Measurements from ENCODE around the gene PRX. TPM values are rescaled to one million over a fixed set of nuclear protein-coding genes. Genes with fewer than 3 reads are reported as not detected.
"Not testable (repeated sequence)": the region's sequence is repeated elsewhere in the genome, so short reads cannot be mapped to it uniquely, and the experiment has no call there.

PRX gene
- total and polyA plus RNA-seq, 8 donors: 1.4 to 3.7 (median 2.6) TPM

DNA sequence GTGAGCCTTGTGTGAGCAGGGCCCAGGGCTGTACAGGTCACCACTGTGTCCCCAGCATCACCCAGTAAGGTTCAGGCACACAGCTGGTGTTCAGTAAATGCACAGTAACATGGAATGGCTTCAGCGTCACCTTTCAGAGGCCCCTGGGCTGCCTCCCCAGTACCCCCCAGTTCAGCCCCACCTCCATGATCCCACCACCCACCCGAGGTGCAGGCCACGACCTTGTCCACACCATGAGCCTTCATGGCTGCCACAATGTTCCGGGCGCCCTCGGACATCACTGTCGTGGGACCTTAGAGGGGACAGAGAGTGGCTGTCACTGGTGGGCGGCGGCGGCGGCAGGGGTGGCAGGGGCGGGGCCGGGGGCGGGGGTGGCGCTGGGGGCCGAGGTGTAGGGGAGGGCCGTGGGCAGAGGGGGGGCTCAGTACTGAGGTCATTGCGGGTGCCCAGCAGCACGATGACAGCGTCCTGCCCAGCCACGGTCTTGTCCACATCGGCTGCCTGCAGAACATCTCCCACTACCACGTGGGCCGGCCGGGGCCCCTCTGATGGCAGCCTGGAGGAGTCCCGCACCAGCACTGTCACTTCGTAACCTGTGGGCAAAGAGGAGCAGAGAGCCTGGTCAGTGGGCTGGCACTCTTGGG is 44.9 kb upstream of the PRX start:
- WGBS, 2 donors: 86 to 91% methylated on average over 17 to 27 of the region's 27 CpGs
- Histone ChIP-seq H3K27ac (no peak overlapping the region), H3K4me1 (no peaks in the 10 kb centered on the region), H3K9me3 (no peaks in the 10 kb centered on the region), H3K4me3 (no peak overlapping the region), H3K36me3 (no peaks in the 10 kb centered on the region), H3K27me3 (no peaks in the 10 kb centered on the region)
- FAIRE-seq (no peak), ATAC-seq (peak in 1 of 4 donors; percentile 21), DNase-seq (peak in 1 of 6 donors; percentile 67)
- TF ChIP-seq, protein P1, sequence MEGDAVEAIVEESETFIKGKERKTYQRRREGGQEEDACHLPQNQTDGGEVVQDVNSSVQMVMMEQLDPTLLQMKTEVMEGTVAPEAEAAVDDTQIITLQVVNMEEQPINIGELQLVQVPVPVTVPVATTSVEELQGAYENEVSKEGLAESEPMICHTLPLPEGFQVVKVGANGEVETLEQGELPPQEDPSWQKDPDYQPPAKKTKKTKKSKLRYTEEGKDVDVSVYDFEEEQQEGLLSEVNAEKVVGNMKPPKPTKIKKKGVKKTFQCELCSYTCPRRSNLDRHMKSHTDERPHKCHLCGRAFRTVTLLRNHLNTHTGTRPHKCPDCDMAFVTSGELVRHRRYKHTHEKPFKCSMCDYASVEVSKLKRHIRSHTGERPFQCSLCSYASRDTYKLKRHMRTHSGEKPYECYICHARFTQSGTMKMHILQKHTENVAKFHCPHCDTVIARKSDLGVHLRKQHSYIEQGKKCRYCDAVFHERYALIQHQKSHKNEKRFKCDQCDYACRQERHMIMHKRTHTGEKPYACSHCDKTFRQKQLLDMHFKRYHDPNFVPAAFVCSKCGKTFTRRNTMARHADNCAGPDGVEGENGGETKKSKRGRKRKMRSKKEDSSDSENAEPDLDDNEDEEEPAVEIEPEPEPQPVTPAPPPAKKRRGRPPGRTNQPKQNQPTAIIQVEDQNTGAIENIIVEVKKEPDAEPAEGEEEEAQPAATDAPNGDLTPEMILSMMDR (IDR thresholded peaks at IDR 0.05): no peak
- intact Hi-C loops (cut with DNase I): no loop called here

DNA sequence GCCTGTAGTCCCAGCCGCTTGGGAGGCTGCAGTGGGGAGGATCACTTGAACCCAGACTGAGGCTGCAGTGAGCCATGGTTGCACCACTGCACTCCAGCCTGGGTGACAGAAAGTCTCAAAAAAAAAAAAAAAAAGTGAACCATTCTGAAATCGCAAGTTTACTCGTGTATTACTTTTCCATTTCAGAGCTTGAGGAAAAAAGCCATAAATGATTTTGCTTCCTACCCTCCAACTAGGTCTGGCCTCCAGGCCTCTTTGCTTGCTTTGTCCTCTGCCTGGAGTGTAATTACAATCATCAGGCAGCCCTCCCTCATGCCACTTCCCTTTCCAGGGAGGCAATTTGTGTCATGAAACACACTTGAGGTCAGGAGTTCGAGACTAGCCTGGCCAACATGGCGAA is 43.9 kb upstream of the PRX start:
- TF ChIP-seq, protein P1 (IDR thresholded peaks at IDR 0.05): no peak
- intact Hi-C loops (cut with DNase I): no loop called here
- no peak for FAIRE-seq

DNA sequence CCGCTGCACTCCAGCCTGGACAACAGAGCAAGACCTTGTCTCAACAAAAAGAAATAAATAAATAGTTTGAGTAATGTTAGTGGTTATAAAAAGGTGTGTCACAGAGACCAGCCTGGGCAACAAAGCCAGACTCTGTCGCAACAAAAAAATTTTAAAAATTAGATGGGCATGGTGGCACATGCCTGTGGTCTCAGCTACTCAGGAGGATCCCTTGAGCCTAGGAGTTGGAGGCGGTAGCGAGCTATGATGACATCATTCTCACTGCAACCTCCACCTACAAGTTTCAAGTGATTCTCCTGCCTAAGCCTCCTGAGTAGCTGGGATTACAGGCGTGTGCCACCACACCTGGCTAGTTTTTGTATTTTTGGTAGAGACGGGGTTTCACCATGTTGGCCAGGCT is 40.8 kb upstream of the PRX start:
- FAIRE-seq; H3K9me3 ChIP-seq; H3K27ac ChIP-seq; ATAC-seq; H3K4me3 ChIP-seq; H3K4me1 ChIP-seq; intact Hi-C loops (cut with DNase I); H3K27me3 ChIP-seq; DNase-seq; H3K36me3 ChIP-seq: not testable (repeated sequence)
- 95% methylated on average over 6 of the region's 6 CpGs for WGBS, 2 donors

More for the DNA sequence above, 43.9 kb upstream of the PRX start:
- Histone ChIP-seq H3K27me3 (no peaks in the 10 kb centered on the region), H3K36me3 (no peaks in the 10 kb centered on the region), H3K27ac (no peak overlapping the region), H3K9me3 (no peaks in the 10 kb centered on the region), H3K4me3 (no peak overlapping the region), H3K4me1 (no peaks in the 10 kb centered on the region)
- 85 to 99% methylated on average over 5 of the region's 5 CpGs for WGBS, 2 donors
- ATAC-seq (no peak), DNase-seq (no peak)

DNA sequence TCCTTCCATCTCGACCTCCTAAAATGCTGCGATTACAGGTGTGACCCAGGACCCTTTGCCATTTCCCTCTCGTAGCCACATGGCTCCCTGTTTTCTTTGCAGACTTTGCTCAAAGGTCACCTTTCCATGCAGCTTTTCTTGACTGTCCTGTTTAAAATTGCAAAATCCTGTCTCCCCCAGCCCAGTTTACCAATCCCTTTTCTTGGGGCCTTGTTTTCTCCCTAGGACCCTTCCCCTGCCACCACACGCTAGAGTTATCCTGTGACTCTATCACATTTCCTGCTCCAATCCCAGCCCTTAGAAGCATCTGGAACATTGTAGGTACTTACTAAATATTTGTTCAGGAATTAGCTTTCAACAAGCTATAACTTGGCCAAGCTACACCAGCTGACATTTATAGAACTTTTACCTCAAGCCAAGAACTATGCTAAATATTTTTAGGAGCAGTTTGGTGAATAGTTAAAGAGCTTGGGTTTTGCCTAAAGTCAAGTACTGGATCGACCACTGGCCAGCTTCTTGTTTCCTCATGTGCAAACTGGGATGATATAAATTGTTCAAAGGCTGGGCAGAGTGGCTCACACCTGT is 40.1 kb upstream of the PRX start:
- intact Hi-C loops (cut with DNase I): no loop called here
- DNase-seq (no peak), FAIRE-seq (no peak), ATAC-seq (no peak)
- no peak overlapping the region for H3K27ac ChIP-seq
- no peaks in the 10 kb centered on the region for H3K4me1 ChIP-seq
- no peaks in the 10 kb centered on the region for H3K9me3 ChIP-seq
- H3K4me3 ChIP-seq: no peak overlapping the region
- no peaks in the 10 kb centered on the region for H3K27me3 ChIP-seq
- no peaks in the 10 kb centered on the region for H3K36me3 ChIP-seq
- TF ChIP-seq, protein P1 (IDR thresholded peaks at IDR 0.05): no peak
- 85 to 93% methylated on average over 5 of the region's 5 CpGs for WGBS, 2 donors

DNA sequence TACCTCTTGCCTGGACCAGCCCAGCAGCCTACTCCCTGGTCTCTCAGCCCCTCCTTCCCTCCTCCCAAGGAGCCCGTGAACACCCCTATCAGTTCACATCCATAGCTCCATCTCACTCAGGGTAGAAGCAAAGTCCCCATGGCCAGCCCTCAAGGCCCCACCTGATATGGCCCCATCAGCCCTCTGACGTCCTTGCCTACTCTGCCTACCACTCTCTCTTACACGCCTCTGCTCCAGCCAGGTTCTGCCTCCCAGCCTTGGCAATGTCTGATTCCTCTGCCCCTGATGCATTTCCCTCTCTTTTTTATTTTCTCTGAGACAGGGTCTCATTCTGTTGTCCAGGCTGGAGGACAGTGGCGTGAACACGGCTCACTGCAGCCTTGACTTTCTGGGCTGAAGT is 38.8 kb upstream of the PRX start:
- WGBS, 2 donors: 64 to 65% methylated on average over 5 of the region's 5 CpGs
- FAIRE-seq (no peak), ATAC-seq (no peak), DNase-seq (no peak)
- Histone ChIP-seq H3K4me1 (no peaks in the 10 kb centered on the region), H3K4me3 (no peak overlapping the region), H3K27ac (no peak overlapping the region), H3K9me3 (no peaks in the 10 kb centered on the region), H3K27me3 (no peaks in the 10 kb centered on the region), H3K36me3 (no peaks in the 10 kb centered on the region)
- intact Hi-C loops (cut with DNase I): no loop called here
- TF ChIP-seq, protein P1 (IDR thresholded peaks at IDR 0.05): no peak
